Effector memory CD4-positive, alpha-beta T cell (primary cell): ENCODE measurements around the gene EVA1C.
"Not testable (repeated sequence)": the region's sequence is repeated elsewhere in the genome, so short reads cannot be mapped to it uniquely, and the experiment has no call there.

Experiments used
- DNase-seq, 3 donors: peaks; one replicate each; pipeline ENCODE4 v3.0.0-alpha.2; 2020
- H3K27ac ChIP-seq: 2 replicates; pipeline ENCODE4 v1.7.0; 2013; ENCODE audit warnings: mild to moderate bottlenecking, low read length, moderate library complexity; ENCODE audit not compliant: insufficient read depth, poor library complexity, severe bottlenecking
- H3K27me3 ChIP-seq: replicated peaks from 2 replicates; pipeline ENCODE4 v1.7.0; 2013; ENCODE audit warnings: mild to moderate bottlenecking, low read length; ENCODE audit not compliant: insufficient read depth, control insufficient read depth, poor library complexity, severe bottlenecking
- H3K36me3 ChIP-seq: 2 replicates; pipeline ENCODE4 v1.7.0; 2013; ENCODE audit warnings: mild to moderate bottlenecking, low read length, moderate library complexity; ENCODE audit not compliant: control insufficient read depth, insufficient read depth
- H3K4me1 ChIP-seq: 2 replicates; pipeline ENCODE4 v1.7.0; 2013; ENCODE audit warnings: low read length, mild to moderate bottlenecking; ENCODE audit not compliant: control insufficient read depth, insufficient read depth, poor library complexity, severe bottlenecking
- H3K4me3 ChIP-seq: 2 replicates; pipeline ENCODE4 v1.7.0; 2013; ENCODE audit warnings: low read length, low read depth, mild to moderate bottlenecking; ENCODE audit not compliant: insufficient read depth, poor library complexity, severe bottlenecking
- H3K9me3 ChIP-seq: 2 replicates; pipeline ENCODE4 v1.7.0; 2013; ENCODE audit warnings: mild to moderate bottlenecking, low read length, moderate library complexity; ENCODE audit not compliant: control insufficient read depth

EVA1C gene

GRCh38 chr21:32534113-32534512 is 121.6 kb downstream of the EVA1C start:
- no peak for DNase-seq
- Histone ChIP-seq H3K4me1 (no peaks in the 10 kb centered on the region), H3K36me3 (no peaks in the 10 kb centered on the region), H3K27me3 (no peaks in the 10 kb centered on the region), H3K27ac (no peak overlapping the region), H3K4me3 (no peak overlapping the region), H3K9me3 (no peaks in the 10 kb centered on the region)

- Histone ChIP-seq H3K4me1 (no peaks in the 10 kb centered on the region), H3K27me3 (no peaks in the 10 kb centered on the region), H3K9me3 (no peaks in the 10 kb centered on the region), H3K36me3 (no peaks in the 10 kb centered on the region), H3K4me3 (no peak overlapping the region), H3K27ac (no peak overlapping the region)
- no peak for DNase-seq
These were observed 123.1 kb downstream of the EVA1C start for GRCh38 chr21:32535612-32536011.

GRCh38 chr21:32537569-32537881 is 125.0 kb downstream of the EVA1C start:
- Histone ChIP-seq H3K27ac (no peak overlapping the region), H3K9me3 (no peaks in the 10 kb centered on the region), H3K4me1 (no peaks in the 10 kb centered on the region), H3K36me3 (no peaks in the 10 kb centered on the region), H3K4me3 (no peak overlapping the region), H3K27me3 (no peaks in the 10 kb centered on the region)
- no peak for DNase-seq

GRCh38 chr21:32538147-32538792 is 125.8 kb downstream of the EVA1C start:
- Histone ChIP-seq H3K9me3 (no peaks in the 10 kb centered on the region), H3K4me3 (no peak overlapping the region), H3K27ac (no peak overlapping the region), H3K4me1 (no peaks in the 10 kb centered on the region), H3K27me3 (no peaks in the 10 kb centered on the region), H3K36me3 (no peaks in the 10 kb centered on the region)
- no peak for DNase-seq

GRCh38 chr21:32539378-32539777 is 126.9 kb downstream of the EVA1C start:
- H3K36me3 ChIP-seq: no peaks in the 10 kb centered on the region
- DNase-seq: no peak

GRCh38 chr21:32543056-32543455 is 130.6 kb downstream of the EVA1C start:
- not testable (repeated sequence) for H3K4me3 ChIP-seq, H3K4me1 ChIP-seq, DNase-seq, H3K27me3 ChIP-seq, H3K27ac ChIP-seq, H3K36me3 ChIP-seq, H3K9me3 ChIP-seq

More at GRCh38 chr21:32539378-32539777, 126.9 kb downstream of the EVA1C start:
- Histone ChIP-seq H3K4me3 (no peak overlapping the region), H3K27me3 (no peaks in the 10 kb centered on the region), H3K9me3 (no peaks in the 10 kb centered on the region), H3K4me1 (no peaks in the 10 kb centered on the region), H3K27ac (no peak overlapping the region)

GRCh38 chr21:32543975-32544374 is 131.5 kb downstream of the EVA1C start:
- Histone ChIP-seq H3K9me3 (no peaks in the 10 kb centered on the region), H3K27ac (no peak overlapping the region), H3K27me3 (no peaks in the 10 kb centered on the region), H3K4me1 (no peaks in the 10 kb centered on the region), H3K4me3 (no peak overlapping the region), H3K36me3 (no peaks in the 10 kb centered on the region)
- DNase-seq: no peak

- DNase-seq: no peak
- Histone ChIP-seq H3K27ac (no peak overlapping the region), H3K9me3 (no peaks in the 10 kb centered on the region), H3K4me3 (no peak overlapping the region), H3K4me1 (no peaks in the 10 kb centered on the region), H3K27me3 (no peaks in the 10 kb centered on the region), H3K36me3 (no peaks in the 10 kb centered on the region)
These were observed 132.2 kb downstream of the EVA1C start for GRCh38 chr21:32544697-32545096.

- Histone ChIP-seq H3K9me3 (no peaks in the 10 kb centered on the region), H3K27me3 (no peaks in the 10 kb centered on the region), H3K4me1 (no peaks in the 10 kb centered on the region), H3K27ac (no peak overlapping the region), H3K4me3 (no peak overlapping the region), H3K36me3 (no peaks in the 10 kb centered on the region)
- DNase-seq: no peak
These were observed 133.5 kb downstream of the EVA1C start for GRCh38 chr21:32545948-32546441.

- no peaks in the 10 kb centered on the region for H3K9me3 ChIP-seq
- no peak overlapping the region for H3K27ac ChIP-seq
- no peaks in the 10 kb centered on the region for H3K36me3 ChIP-seq
- DNase-seq: no peak
- H3K27me3 ChIP-seq: no peaks in the 10 kb centered on the region
- H3K4me1 ChIP-seq: no peaks in the 10 kb centered on the region
- H3K4me3 ChIP-seq: no peak overlapping the region
These were observed 134.5 kb downstream of the EVA1C start for GRCh38 chr21:32547018-32547417.
